Thyroid gland (tissue), 4 donors: ENCODE results near the gene TRIM51. TPM values are rescaled to one million over a fixed set of nuclear protein-coding genes. Genes with fewer than 3 reads are reported as not detected.
"Not testable (repeated sequence)": the region's sequence is repeated elsewhere in the genome, so short reads cannot be mapped to it uniquely, and the experiment has no call there.

Source experiments
- DNase-seq, 2 donors: peaks; one replicate each; pipeline ENCODE4 v3.0.0-alpha.2; 2019
- H3K27ac ChIP-seq, 3 donors: fragments of 200-600 bp; sonication (generic); 1 replicate in 2 of 3; 2 replicates in 1 of 3; pipeline ENCODE4 v1.5.1; 2016 to 2019; ENCODE audit warnings: mild to moderate bottlenecking in 1 of 3, moderate library complexity in 1 of 3
- H3K27me3 ChIP-seq: fragments of 200-600 bp; sonication (generic); one replicate; pipeline ENCODE4 v1.5.1; 2019
- H3K36me3 ChIP-seq, 2 donors: fragments of 200-600 bp; sonication (generic); one replicate each; pipeline ENCODE4 v1.5.1; 2016 to 2019
- H3K4me1 ChIP-seq, 2 donors: fragments of 200-600 bp; sonication (generic); one replicate each; pipeline ENCODE4 v1.5.1; 2017 to 2019
- H3K4me3 ChIP-seq, 3 donors: fragments of 200-600 bp; sonication (generic); replicated peaks in 1 of 3; 1 replicate in 2 of 3; 2 replicates in 1 of 3; pipeline ENCODE4 v1.5.1; 2016; ENCODE audit warnings: mild to moderate bottlenecking in 1 of 3
- H3K9me3 ChIP-seq: fragments of 200-600 bp; sonication (generic); one replicate; pipeline ENCODE4 v1.5.1; 2017
- POLR2A ChIP-seq, 2 donors: fragments of 450-650 bp; IDR thresholded peaks; one replicate each; pipeline ENCODE4 v1.6.1; 2017; ENCODE audit warnings: antibody characterized with exemption in 2 of 2, mild to moderate bottlenecking in 2 of 2, moderate library complexity in 1 of 2
- WGBS, 2 donors: methylation state at CpG; one replicate each; pipeline ENCODE4 v1.1.5; 2017; 5-methylcytosine and 5-hydroxymethylcytosine counted together
- intact Hi-C: fragments of 100-400 bp; cut with DNase I; formaldehyde crosslinking; loops from one replicate; pipeline ENCODE4 v1.15.1; 2023
- total RNA-seq, 4 donors: library from RNA; depleted of rRNA; stranded (reverse); fragments of >200 nt; gene quantifications; one replicate each; pipeline ENCODE4 v1.2.3, GENCODE V29; 2016
- TF ChIP-seq, protein P1 (sequence below), 6 experiments: fragments of 200-600 bp in 3 of 6; fragments of 450-650 bp in 3 of 6; sonication (generic) in 3 of 6; IDR thresholded peaks; one replicate each; pipeline ENCODE4 v1.5.1; 2016 to 2019; ENCODE audit warnings: antibody characterized with exemption in 6 of 6, mild to moderate bottlenecking in 2 of 6, inconsistent platforms in 1 of 6, moderate library complexity in 1 of 6

TRIM51 gene, protein sequence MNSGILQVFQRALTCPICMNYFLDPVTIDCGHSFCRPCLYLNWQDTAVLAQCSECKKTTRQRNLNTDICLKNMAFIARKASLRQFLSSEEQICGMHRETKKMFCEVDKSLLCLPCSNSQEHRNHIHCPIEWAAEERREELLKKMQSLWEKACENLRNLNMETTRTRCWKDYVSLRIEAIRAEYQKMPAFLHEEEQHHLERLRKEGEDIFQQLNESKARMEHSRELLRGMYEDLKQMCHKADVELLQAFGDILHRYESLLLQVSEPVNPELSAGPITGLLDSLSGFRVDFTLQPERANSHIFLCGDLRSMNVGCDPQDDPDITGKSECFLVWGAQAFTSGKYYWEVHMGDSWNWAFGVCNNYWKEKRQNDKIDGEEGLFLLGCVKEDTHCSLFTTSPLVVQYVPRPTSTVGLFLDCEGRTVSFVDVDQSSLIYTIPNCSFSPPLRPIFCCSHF
- not detected for total RNA-seq

DNA sequence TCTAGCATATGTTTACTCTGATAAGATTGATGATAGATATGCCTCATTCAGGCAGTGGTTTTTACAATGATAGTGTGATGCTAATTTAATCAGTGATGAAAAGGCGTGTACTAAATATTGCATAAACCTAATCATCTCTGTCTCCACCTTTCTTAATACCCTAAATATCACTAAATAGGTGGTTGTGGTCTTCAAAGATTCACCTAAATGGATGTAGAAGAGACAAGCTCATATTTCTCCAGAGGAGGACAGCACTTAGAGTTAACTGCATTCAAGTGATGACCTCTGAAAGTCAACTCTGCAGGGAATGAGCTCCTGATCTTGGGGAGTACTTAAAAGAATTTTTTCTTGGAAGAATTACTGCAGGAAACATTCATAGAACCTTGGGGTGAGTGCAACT, at the start of gene TRIM51:
Gene TRIM51 (plus strand): TSS at position 301 of the 400 bp plus-strand sequence. CDS start 2,132 bp downstream, outside the sequence.
- 70 to 80% methylated on average over 1 of the region's 1 CpG for WGBS, 2 donors
- intact Hi-C loops, H3K27me3 ChIP-seq, H3K4me1 ChIP-seq, H3K36me3 ChIP-seq, H3K27ac ChIP-seq, DNase-seq, H3K4me3 ChIP-seq, H3K9me3 ChIP-seq: not testable (repeated sequence)

DNA sequence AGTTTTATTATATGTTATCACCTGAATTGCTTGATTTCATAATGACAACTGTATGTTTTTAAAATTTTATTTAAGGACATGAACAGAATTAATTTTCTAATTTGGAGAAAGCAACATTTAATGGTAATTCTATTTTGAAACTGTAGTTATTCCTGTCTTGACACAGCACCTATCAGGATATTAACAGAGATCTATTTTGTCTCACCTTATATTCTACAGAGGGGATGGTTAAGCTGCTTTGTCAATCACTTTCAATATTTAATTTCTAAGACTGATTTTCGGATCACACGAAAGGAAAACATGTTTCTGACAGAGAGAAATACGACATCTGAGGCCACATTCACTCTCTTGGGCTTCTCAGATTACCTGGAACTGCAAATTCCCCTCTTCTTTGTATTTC, 44.6 kb upstream of the TRIM51 start, which contains the start of gene OR5D16:
Gene OR5D16 (plus strand): TSS at position 301 of the 400 bp plus-strand sequence. CDS start 0 bp downstream, at position 301.
- intact Hi-C loops = no loop called here
- H3K27me3 ChIP-seq = no peaks in the 10 kb centered on the region
- no peak for DNase-seq
- H3K36me3 ChIP-seq = no peaks in the 10 kb centered on the region
- no peak within 1 kb of the TSS for H3K27ac ChIP-seq
- H3K4me3 ChIP-seq = no peak within 1 kb of the TSS
- no peak for TF ChIP-seq POLR2A (IDR thresholded peaks at IDR 0.05)
- TF ChIP-seq, protein P1, sequence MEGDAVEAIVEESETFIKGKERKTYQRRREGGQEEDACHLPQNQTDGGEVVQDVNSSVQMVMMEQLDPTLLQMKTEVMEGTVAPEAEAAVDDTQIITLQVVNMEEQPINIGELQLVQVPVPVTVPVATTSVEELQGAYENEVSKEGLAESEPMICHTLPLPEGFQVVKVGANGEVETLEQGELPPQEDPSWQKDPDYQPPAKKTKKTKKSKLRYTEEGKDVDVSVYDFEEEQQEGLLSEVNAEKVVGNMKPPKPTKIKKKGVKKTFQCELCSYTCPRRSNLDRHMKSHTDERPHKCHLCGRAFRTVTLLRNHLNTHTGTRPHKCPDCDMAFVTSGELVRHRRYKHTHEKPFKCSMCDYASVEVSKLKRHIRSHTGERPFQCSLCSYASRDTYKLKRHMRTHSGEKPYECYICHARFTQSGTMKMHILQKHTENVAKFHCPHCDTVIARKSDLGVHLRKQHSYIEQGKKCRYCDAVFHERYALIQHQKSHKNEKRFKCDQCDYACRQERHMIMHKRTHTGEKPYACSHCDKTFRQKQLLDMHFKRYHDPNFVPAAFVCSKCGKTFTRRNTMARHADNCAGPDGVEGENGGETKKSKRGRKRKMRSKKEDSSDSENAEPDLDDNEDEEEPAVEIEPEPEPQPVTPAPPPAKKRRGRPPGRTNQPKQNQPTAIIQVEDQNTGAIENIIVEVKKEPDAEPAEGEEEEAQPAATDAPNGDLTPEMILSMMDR (IDR thresholded peaks at IDR 0.05) = no peak
- no peaks in the 10 kb centered on the region for H3K9me3 ChIP-seq
- H3K4me1 ChIP-seq = no peaks in the 10 kb centered on the region
- 31 to 37% methylated on average over 3 of the region's 3 CpGs for WGBS, 2 donors

DNA sequence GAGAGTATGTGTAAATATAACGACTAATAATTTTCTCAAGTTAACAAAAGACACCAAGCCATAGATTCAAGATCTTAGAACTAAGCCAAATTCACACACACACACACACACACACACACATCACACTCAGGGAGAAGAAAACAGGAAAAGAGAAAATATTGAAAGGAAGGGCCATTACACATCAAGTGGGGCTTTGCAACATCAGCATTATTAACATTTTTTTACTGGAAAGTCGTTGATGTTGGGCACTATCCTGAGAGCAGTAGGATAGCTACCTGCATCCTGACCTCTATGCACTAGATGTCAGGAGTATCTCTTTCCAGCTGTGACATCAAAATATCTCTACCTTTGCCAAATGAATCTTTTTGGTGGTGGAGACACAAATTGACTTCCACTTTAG, 35.6 kb upstream of the TRIM51 start:
- Histone ChIP-seq H3K9me3 (no peaks in the 10 kb centered on the region), H3K4me3 (no peak overlapping the region), H3K27me3 (no peaks in the 10 kb centered on the region), H3K36me3 (no peaks in the 10 kb centered on the region), H3K4me1 (no peaks in the 10 kb centered on the region), H3K27ac (no peak overlapping the region)
- DNase-seq = no peak
- 33 to 59% methylated on average over 2 of the region's 2 CpGs for WGBS, 2 donors
- TF ChIP-seq POLR2A (IDR thresholded peaks at IDR 0.05) = no peak
- TF ChIP-seq, protein P1 (IDR thresholded peaks at IDR 0.05) = no peak
- intact Hi-C loops = no loop called here

DNA sequence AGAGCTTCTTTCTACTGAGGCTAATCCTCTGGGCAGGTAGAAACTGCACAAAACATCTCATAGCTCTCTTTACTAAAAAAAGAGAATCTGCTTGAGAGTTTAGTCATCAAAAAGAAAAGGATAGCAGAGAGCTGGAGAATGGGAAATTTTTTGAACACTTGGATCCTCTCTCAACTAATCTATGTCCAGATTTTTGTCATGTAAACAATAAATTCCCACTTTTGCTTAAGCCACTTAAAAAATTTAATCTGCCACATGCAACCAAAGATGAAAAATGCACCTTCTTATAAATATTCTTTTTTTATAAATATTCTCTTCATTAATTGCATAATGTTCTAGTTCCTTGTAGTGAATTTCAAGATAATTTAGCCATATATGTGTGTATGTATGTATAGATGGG, 34.1 kb upstream of the TRIM51 start:
- no peak for TF ChIP-seq POLR2A (IDR thresholded peaks at IDR 0.05)
- TF ChIP-seq, protein P1 (IDR thresholded peaks at IDR 0.05) = no peak
- H3K4me1 ChIP-seq = no peaks in the 10 kb centered on the region
- H3K4me3 ChIP-seq = no peak overlapping the region
- no peak for DNase-seq
- no peaks in the 10 kb centered on the region for H3K9me3 ChIP-seq
- intact Hi-C loops = no loop called here
- H3K27me3 ChIP-seq = no peaks in the 10 kb centered on the region
- H3K27ac ChIP-seq = no peak overlapping the region
- H3K36me3 ChIP-seq = no peaks in the 10 kb centered on the region

DNA sequence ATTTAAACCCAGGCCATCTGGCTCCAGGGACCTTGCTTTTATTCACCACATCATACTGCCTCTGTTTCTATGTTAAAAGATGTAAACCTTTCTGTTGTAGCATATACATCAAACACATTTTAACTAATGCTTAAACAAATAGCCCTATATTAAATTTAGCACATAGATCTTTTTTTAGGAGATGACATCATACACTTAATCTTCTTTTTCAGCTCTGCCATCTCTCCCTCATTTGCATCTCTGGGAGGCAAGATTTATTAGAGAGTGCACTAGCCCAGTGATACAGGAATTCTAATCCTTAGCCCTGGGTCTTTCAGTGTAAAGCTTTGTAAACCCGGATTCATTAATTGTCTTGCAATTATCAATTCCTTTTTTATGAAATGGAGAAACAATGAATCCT, 31.0 kb upstream of the TRIM51 start:
- no peak for DNase-seq
- no peak for TF ChIP-seq POLR2A (IDR thresholded peaks at IDR 0.05)
- TF ChIP-seq, protein P1 (IDR thresholded peaks at IDR 0.05) = no peak
- Histone ChIP-seq H3K4me1 (no peaks in the 10 kb centered on the region), H3K9me3 (no peaks in the 10 kb centered on the region), H3K36me3 (no peaks in the 10 kb centered on the region), H3K27ac (no peak overlapping the region), H3K27me3 (no peaks in the 10 kb centered on the region), H3K4me3 (no peak overlapping the region)
- intact Hi-C loops = no loop called here
- 84 to 89% methylated on average over 1 of the region's 1 CpG for WGBS, 2 donors
